Neural progenitor cell (in vitro differentiated cells): ENCODE data around the gene CAND2. TPM values are rescaled to one million over a fixed set of nuclear protein-coding genes. Genes with fewer than 3 reads are reported as not detected.

Source experiments
- DNase-seq: peaks from one replicate; pipeline ENCODE4 v3.0.0-alpha.2; 2016; ENCODE audit warnings: low spot score
- H2AFZ ChIP-seq: fragments of 200-600 bp; sonication (generic); replicated peaks from 2 replicates; pipeline ENCODE4 v1.6.1; 2016; ENCODE audit warnings: antibody characterized with exemption
- H3F3A ChIP-seq: fragments of 200-600 bp; sonication (generic); 2 replicates; pipeline ENCODE4 v1.6.1; 2016; ENCODE audit warnings: antibody characterized with exemption, low read depth
- H3K27ac ChIP-seq: fragments of 200-600 bp; sonication (generic); 2 replicates; pipeline ENCODE4 v1.5.1; 2016; ENCODE audit warnings: mild to moderate bottlenecking
- H3K27me3 ChIP-seq: fragments of 200-600 bp; sonication (generic); 2 replicates; pipeline ENCODE4 v1.6.1; 2016; ENCODE audit warnings: mild to moderate bottlenecking, moderate library complexity
- H3K36me3 ChIP-seq: fragments of 200-600 bp; sonication (generic); 2 replicates; pipeline ENCODE4 v1.5.1; 2016
- H3K4me1 ChIP-seq: fragments of 200-600 bp; sonication (generic); 2 replicates; pipeline ENCODE4 v1.6.1; 2016; ENCODE audit warnings: mixed run types
- H3K4me2 ChIP-seq: fragments of 200-600 bp; sonication (generic); 2 replicates; pipeline ENCODE4 v1.6.1; 2016
- H3K4me3 ChIP-seq: fragments of 200-600 bp; sonication (generic); 2 replicates; pipeline ENCODE4 v1.5.1; 2016
- H3K79me2 ChIP-seq: fragments of 200-600 bp; sonication (generic); 2 replicates; pipeline ENCODE4 v1.6.1; 2016; ENCODE audit warnings: low read depth
- H3K9ac ChIP-seq: fragments of 200-600 bp; sonication (generic); 2 replicates; pipeline ENCODE4 v1.6.1; 2016
- H3K9me3 ChIP-seq: fragments of 200-600 bp; sonication (generic); 2 replicates; pipeline ENCODE4 v1.5.1; 2016; ENCODE audit warnings: low read depth
- H4K20me1 ChIP-seq: fragments of 200-600 bp; sonication (generic); 2 replicates; pipeline ENCODE4 v1.6.1; 2016; ENCODE audit warnings: low read depth
- H3K27ac Mint-ChIP-seq: 3 replicates; pipeline ENCODE4 v1.8.0; 2021; ENCODE audit warnings: mixed read lengths
- H3K27me3 Mint-ChIP-seq: 2 replicates; pipeline ENCODE4 v1.8.0; 2022; ENCODE audit warnings: low read depth, mild to moderate bottlenecking, inconsistent platforms, moderate library complexity, mixed read lengths; ENCODE audit not compliant: insufficient read depth
- H3K36me3 Mint-ChIP-seq: 3 replicates; pipeline ENCODE4 v1.8.0; 2021; ENCODE audit warnings: mixed read lengths
- H3K4me1 Mint-ChIP-seq: 3 replicates; pipeline ENCODE4 v1.8.0; 2021; ENCODE audit warnings: mixed read lengths
- H3K4me3 Mint-ChIP-seq: 3 replicates; pipeline ENCODE4 v1.8.0; 2021; ENCODE audit warnings: mild to moderate bottlenecking, moderate library complexity, mixed read lengths
- H3K9me3 Mint-ChIP-seq: 3 replicates; pipeline ENCODE4 v1.8.0; 2020; ENCODE audit warnings: mixed read lengths
- EZH2 ChIP-seq: fragments of 200-600 bp; sonication (generic); IDR thresholded peaks from 2 replicates; pipeline ENCODE4 v1.6.1; 2017; ENCODE audit warnings: antibody characterized with exemption, mild to moderate bottlenecking, moderate library complexity
- EZH2phosphoT487 ChIP-seq: fragments of 200-600 bp; sonication (generic); IDR thresholded peaks from 2 replicates; pipeline ENCODE4 v1.6.1; 2017; ENCODE audit warnings: antibody characterized with exemption
- small RNA-seq: library from RNA; depleted of rRNA; stranded (forward); fragments of <200 nt; gene quantifications from one replicate; pipeline ENCODE3, GENCODE V24; 2015
- total RNA-seq: library from RNA; depleted of rRNA; stranded (reverse); fragments of >200 nt; gene quantifications from 2 replicates; pipeline ENCODE4 v1.2.3, GENCODE V29; 2015; ENCODE audit warnings: low replicate concordance
- TF ChIP-seq, protein P1 (sequence below): fragments of 200-600 bp; sonication (generic); IDR thresholded peaks from 2 replicates; pipeline ENCODE4 v1.5.1; 2017; ENCODE audit warnings: antibody characterized with exemption, mild to moderate bottlenecking

CAND2 gene
- total RNA-seq, 1 donor from 2014 or later: 2.4 TPM

GRCh38 chr3:12882336-12883310 lies 86.1 kb downstream of the CAND2 start:
- no peak overlapping the region for H3K4me3 Mint-ChIP-seq
- no peaks in the 10 kb centered on the region for H3K9me3 ChIP-seq
- TF ChIP-seq EZH2: no peak
- TF ChIP-seq, protein P1, sequence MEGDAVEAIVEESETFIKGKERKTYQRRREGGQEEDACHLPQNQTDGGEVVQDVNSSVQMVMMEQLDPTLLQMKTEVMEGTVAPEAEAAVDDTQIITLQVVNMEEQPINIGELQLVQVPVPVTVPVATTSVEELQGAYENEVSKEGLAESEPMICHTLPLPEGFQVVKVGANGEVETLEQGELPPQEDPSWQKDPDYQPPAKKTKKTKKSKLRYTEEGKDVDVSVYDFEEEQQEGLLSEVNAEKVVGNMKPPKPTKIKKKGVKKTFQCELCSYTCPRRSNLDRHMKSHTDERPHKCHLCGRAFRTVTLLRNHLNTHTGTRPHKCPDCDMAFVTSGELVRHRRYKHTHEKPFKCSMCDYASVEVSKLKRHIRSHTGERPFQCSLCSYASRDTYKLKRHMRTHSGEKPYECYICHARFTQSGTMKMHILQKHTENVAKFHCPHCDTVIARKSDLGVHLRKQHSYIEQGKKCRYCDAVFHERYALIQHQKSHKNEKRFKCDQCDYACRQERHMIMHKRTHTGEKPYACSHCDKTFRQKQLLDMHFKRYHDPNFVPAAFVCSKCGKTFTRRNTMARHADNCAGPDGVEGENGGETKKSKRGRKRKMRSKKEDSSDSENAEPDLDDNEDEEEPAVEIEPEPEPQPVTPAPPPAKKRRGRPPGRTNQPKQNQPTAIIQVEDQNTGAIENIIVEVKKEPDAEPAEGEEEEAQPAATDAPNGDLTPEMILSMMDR: no peak
- no peak for TF ChIP-seq EZH2phosphoT487
- H3K4me1 ChIP-seq: no peaks in the 10 kb centered on the region
- H3K27ac Mint-ChIP-seq: no peak overlapping the region
- peaks cover 1% of the 10 kb centered on the region for H3K9me3 Mint-ChIP-seq
- H3F3A ChIP-seq: no peaks in the 10 kb centered on the region
- H3K27ac ChIP-seq: no peak overlapping the region
- H3K4me2 ChIP-seq: no peak overlapping the region
- peaks cover 10% of the 10 kb centered on the region for H3K27me3 ChIP-seq
- H3K9ac ChIP-seq: no peak overlapping the region
- no peak overlapping the region for H3K4me3 ChIP-seq
- no peak for DNase-seq
- H3K27me3 Mint-ChIP-seq: peaks cover 9% of the 10 kb centered on the region
- H3K4me1 Mint-ChIP-seq: peaks cover 31% of the 10 kb centered on the region
- no peaks in the 10 kb centered on the region for H3K36me3 Mint-ChIP-seq
- no peaks in the 10 kb centered on the region for H4K20me1 ChIP-seq
- H2AFZ ChIP-seq: no peak overlapping the region
- no peaks in the 10 kb centered on the region for H3K79me2 ChIP-seq
- H3K36me3 ChIP-seq: no peaks in the 10 kb centered on the region

DNA sequence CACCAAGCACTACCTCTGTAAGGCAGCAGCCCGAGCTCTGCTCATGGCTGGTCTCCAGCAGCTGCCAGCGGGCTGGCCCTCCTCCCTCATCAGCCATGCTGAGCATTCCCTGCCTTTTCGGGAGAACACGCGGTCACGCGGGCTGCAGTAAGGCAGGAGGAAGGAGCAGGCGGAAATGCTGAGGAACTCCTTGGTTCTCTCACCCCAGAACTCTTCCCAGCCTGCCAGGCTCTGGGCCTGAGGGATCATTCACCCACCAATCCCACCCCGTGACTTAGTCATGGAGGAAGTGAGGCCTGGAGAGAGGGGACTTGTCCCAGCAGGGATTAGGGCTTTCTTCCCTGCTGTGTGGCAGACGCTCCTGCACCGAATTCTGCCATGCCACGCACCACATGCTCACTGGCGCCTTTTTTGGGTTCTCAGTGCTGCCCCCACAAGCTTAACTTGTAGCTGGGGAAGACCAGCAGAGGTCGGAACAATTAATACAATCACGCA lies 87.8 kb downstream of the CAND2 start:
- no peak for DNase-seq
- Histone ChIP-seq H3K27ac (no peak overlapping the region), H2AFZ (peak overlapping the region; percentile 31), H3K27me3 (peaks cover 17% of the 10 kb centered on the region), H3K9me3 (no peaks in the 10 kb centered on the region), H3K9ac (no peak overlapping the region), H3F3A (no peaks in the 10 kb centered on the region), H3K4me2 (no peak overlapping the region), H3K36me3 (no peaks in the 10 kb centered on the region), H3K4me3 (no peak overlapping the region), H3K79me2 (no peaks in the 10 kb centered on the region), H4K20me1 (no peaks in the 10 kb centered on the region), H3K4me1 (no peaks in the 10 kb centered on the region)
- H3K4me3 Mint-ChIP-seq: no peak overlapping the region
- no peak overlapping the region for H3K27ac Mint-ChIP-seq
- H3K9me3 Mint-ChIP-seq: peaks cover 1% of the 10 kb centered on the region
- peaks cover 15% of the 10 kb centered on the region for H3K4me1 Mint-ChIP-seq
- H3K27me3 Mint-ChIP-seq: peaks cover 4% of the 10 kb centered on the region
- no peaks in the 10 kb centered on the region for H3K36me3 Mint-ChIP-seq
- TF ChIP-seq EZH2 (no peak), EZH2phosphoT487 (no peak)
- TF ChIP-seq, protein P1: no peak

Small RNA genes lying within 50 kb of the gene (small RNA-seq; reads per million reads assigned to genes)
- gene AC034198.1: not detected

Other genes starting within 250 kb of the CAND2 start
- gene MKRN2, start 239.6 kb upstream of the CAND2 start, total RNA-seq: 26.2 and 26.5 TPM in 2 replicates
- 115 and 130 TPM in 2 replicates for gene RAF1, start 132.6 kb upstream of the CAND2 start, total RNA-seq
- gene TMEM40, start 37.4 kb upstream of the CAND2 start, total RNA-seq: not detected in 2 replicates
- 1,028 and 2,309 TPM in 2 replicates for gene RPL32, start 44.9 kb downstream of the CAND2 start, total RNA-seq